HepG2 (cell line): ENCODE data around the gene COMMD7. TPM values are rescaled to one million over a fixed set of nuclear protein-coding genes. Genes with fewer than 3 reads are reported as not detected.

Source experiments
- CBFB ChIP-seq: sonication (generic); formaldehyde crosslinking; IDR thresholded peaks from 2 replicates; pipeline ENCODE4 v1.4.0; 2020; ENCODE audit warnings: missing genetic modification reagents
- ESRRA ChIP-seq: sonication (generic); formaldehyde crosslinking; IDR thresholded peaks from 2 replicates; pipeline ENCODE4 v1.5.1; 2020; ENCODE audit warnings: mild to moderate bottlenecking, low read depth, missing genetic modification reagents
- EZH2 ChIP-seq: conservative IDR thresholded peaks from 2 replicates; pipeline ENCODE4 v1.6.1; 2012; ENCODE audit warnings: mild to moderate bottlenecking, low read depth, low read length, moderate library complexity
- FOXP1 ChIP-seq, 2 experiments: fragments of 450-650 bp in 1 of 2; IDR thresholded peaks; 2 replicates each; pipeline ENCODE4 v1.6.1; 2017 to 2018; ENCODE audit warnings: antibody characterized with exemption in 1 of 2
- HOXA7 ChIP-seq: sonication (generic); formaldehyde crosslinking; IDR thresholded peaks from 2 replicates; pipeline ENCODE4 v1.8.1; 2022; ENCODE audit warnings: mild to moderate bottlenecking, missing genetic modification reagents, moderate library complexity
- KDM3A ChIP-seq: IDR thresholded peaks from 2 replicates; pipeline ENCODE4 v1.6.1; 2018; ENCODE audit warnings: low read depth, missing compliant biosample characterization
- MEF2D ChIP-seq: sonication (generic); formaldehyde crosslinking; IDR thresholded peaks from 2 replicates; pipeline ENCODE4 v1.5.1; 2020; ENCODE audit warnings: mild to moderate bottlenecking, missing genetic modification reagents
- NFE2 ChIP-seq: sonication (generic); formaldehyde crosslinking; IDR thresholded peaks from 2 replicates; pipeline ENCODE4 v1.4.0; 2020; ENCODE audit warnings: missing genetic modification reagents
- SALL1 ChIP-seq: sonication (generic); formaldehyde crosslinking; IDR thresholded peaks from 2 replicates; pipeline ENCODE4 v1.8.0; 2022; ENCODE audit warnings: mild to moderate bottlenecking, missing genetic modification reagents
- TP53 ChIP-seq: sonication (generic); formaldehyde crosslinking; conservative IDR thresholded peaks from 2 replicates; pipeline ENCODE4 v1.4.0; 2020; ENCODE audit warnings: missing genetic modification reagents
- YEATS4 ChIP-seq: sonication (generic); formaldehyde crosslinking; IDR thresholded peaks from 2 replicates; pipeline ENCODE4 v1.4.0; 2020; ENCODE audit warnings: missing genetic modification reagents, borderline replicate concordance
- ZFP90 ChIP-seq: sonication (generic); formaldehyde crosslinking; IDR thresholded peaks from 2 replicates; pipeline ENCODE4 v1.8.0; 2022; ENCODE audit warnings: missing genetic modification reagents, mild to moderate bottlenecking, inconsistent platforms, borderline replicate concordance
- ZKSCAN5 ChIP-seq: sonication (generic); formaldehyde crosslinking; IDR thresholded peaks from 2 replicates; pipeline ENCODE4 v1.5.1; 2020; ENCODE audit warnings: mild to moderate bottlenecking, missing genetic modification reagents
- ZNF317 ChIP-seq: sonication (generic); formaldehyde crosslinking; IDR thresholded peaks from 2 replicates; pipeline ENCODE4 v1.5.0; 2020; ENCODE audit warnings: mild to moderate bottlenecking, missing genetic modification reagents
- ZNF329 ChIP-seq: sonication (generic); formaldehyde crosslinking; IDR thresholded peaks from 2 replicates; pipeline ENCODE4 v1.9.0; 2021; ENCODE audit warnings: low read depth, mild to moderate bottlenecking, missing genetic modification reagents
- ZNF350 ChIP-seq: sonication (generic); formaldehyde crosslinking; IDR thresholded peaks from 2 replicates; pipeline ENCODE4 v1.4.0; 2020; ENCODE audit warnings: mild to moderate bottlenecking, low read depth, missing genetic modification reagents, borderline replicate concordance
- ZNF709 ChIP-seq: sonication (generic); formaldehyde crosslinking; IDR thresholded peaks from 2 replicates; pipeline ENCODE4 v1.5.0; 2020; ENCODE audit warnings: mild to moderate bottlenecking, missing genetic modification reagents
- polyA plus RNA-seq, 8 experiments: library from polyadenylated mRNA; depleted of rRNA in 3 of 8; stranded (reverse) in 7 of 8; unstranded in 1 of 8; fragments of >200 nt; fragmentation: Illumina TruSeq in 4 of 8; extraction: Trizol in 4 of 8; gene quantifications; 2 replicates each; pipeline versions ENCODE4 v1.2.1 to v1.2.3, GENCODE V29; 2011 to 2016; ENCODE audit warnings: low read depth in 4 of 8, missing spikeins in 1 of 8, mixed read lengths in 1 of 8; ENCODE audit not compliant: insufficient read depth in 1 of 8
- total RNA-seq, 5 experiments: library from RNA; depleted of rRNA; stranded (reverse); fragments of >200 nt; fragmentation: Illumina TruSeq; extraction: Trizol; gene quantifications; 2 replicates each; pipeline ENCODE4 v1.2.3, GENCODE V29; 2016; ENCODE audit warnings: low read depth in 1 of 5
- TF ChIP-seq, protein P1 (sequence below): IDR thresholded peaks from 2 replicates; pipeline ENCODE4 v1.6.1; 2016; ENCODE audit warnings: missing compliant biosample characterization, missing genetic modification reagents, borderline replicate concordance
- TF ChIP-seq, protein P2 (sequence below): sonication (generic); formaldehyde crosslinking; IDR thresholded peaks from 2 replicates; pipeline ENCODE4 v1.4.0; 2020; ENCODE audit warnings: missing genetic modification reagents
- TF ChIP-seq, protein P3 (sequence below): sonication (generic); formaldehyde crosslinking; IDR thresholded peaks from 2 replicates; pipeline ENCODE4 v1.5.1; 2020; ENCODE audit warnings: mild to moderate bottlenecking, missing genetic modification reagents, borderline replicate concordance
- TF ChIP-seq, protein P4 (sequence below): IDR thresholded peaks from 2 replicates; pipeline ENCODE4 v1.6.1; 2016; ENCODE audit warnings: mild to moderate bottlenecking
- TF ChIP-seq, protein P5 (sequence below): sonication (generic); formaldehyde crosslinking; IDR thresholded peaks from 2 replicates; pipeline ENCODE4 v1.9.0; 2021; ENCODE audit warnings: missing genetic modification reagents, mild to moderate bottlenecking, borderline replicate concordance

The COMMD7 gene
- total and polyA plus RNA-seq, 2 of the 13 experiments (the other 11 are each of a cell fraction or from before 2014, with no cell fraction given) = 42.1 to 53.3 TPM

DNA sequence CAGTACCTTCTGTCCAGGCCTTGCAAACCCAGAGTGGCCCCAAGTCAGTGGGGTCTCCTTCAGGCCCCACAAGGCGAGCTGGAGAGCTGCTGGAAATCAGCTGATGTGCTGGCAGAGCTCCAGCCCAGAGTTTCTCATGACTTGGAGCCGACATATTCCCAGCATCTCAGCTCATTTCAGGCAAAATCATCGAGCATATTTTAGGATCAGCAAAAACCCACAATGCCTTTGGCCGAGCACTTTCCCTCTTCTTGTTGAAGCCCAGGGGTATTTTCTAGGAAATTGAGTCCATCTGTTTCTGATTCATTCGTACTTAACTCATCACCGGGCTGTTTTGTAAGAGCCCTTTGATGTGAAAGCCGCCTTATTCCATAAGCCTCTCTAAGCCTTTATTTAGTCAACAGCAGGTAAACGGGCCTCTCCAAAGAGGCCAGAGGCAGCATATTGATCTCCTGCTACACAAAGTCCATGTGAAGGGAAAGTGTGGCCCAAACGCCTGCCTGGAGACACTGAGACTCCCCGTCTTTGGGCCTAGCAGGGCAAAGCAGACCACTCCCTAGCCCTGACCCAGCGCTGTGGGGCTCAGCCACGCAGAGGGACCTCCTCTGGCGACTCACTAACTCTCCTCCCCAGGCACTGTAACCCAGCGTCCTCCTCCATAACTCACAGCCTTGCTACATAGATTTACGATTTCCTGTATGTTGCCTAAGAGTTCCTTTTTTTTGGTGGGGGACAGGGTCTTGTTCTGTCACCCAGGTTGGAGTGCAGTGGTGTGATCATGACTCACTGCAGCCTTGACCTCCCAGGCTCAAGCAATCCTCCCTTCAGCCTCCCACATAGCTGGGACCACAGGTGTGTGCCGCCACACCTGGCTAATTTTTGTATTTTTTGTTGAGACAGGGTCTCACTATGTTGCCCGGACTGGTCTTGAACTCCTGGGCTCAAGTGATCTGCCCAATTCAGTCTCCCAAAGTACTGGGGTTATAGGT is 57.4 kb downstream of the COMMD7 start (continued):
- TF ChIP-seq ZNF350 (CRISPR knock-in tag) = peak; percentile 96
- TF ChIP-seq TP53 (CRISPR knock-in tag) = no peak
- TF ChIP-seq ESRRA (CRISPR knock-in tag) = peak; percentile 87
- no peak for TF ChIP-seq EZH2
- peak; percentile 89; the same call in 1 of the 2 replicates for TF ChIP-seq ZFP90
- peak; percentile 87 for TF ChIP-seq FOXP1 (IDR thresholded peaks at IDR 0.05)
- TF ChIP-seq FOXP1 (CRISPR knock-in tag; IDR thresholded peaks at IDR 0.05) = peak; percentile 98
- TF ChIP-seq, protein P1, sequence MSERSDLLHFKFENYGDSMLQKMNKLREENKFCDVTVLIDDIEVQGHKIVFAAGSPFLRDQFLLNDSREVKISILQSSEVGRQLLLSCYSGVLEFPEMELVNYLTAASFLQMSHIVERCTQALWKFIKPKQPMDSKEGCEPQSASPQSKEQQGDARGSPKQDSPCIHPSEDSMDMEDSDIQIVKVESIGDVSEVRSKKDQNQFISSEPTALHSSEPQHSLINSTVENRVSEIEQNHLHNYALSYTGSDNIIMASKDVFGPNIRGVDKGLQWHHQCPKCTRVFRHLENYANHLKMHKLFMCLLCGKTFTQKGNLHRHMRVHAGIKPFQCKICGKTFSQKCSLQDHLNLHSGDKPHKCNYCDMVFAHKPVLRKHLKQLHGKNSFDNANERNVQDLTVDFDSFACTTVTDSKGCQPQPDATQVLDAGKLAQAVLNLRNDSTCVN (CRISPR knock-in tag) = peak; percentile 64; the same call in 1 of the 2 replicates
- TF ChIP-seq ZNF329 (CRISPR knock-in tag) = no peak
- no peak for TF ChIP-seq ZKSCAN5 (CRISPR knock-in tag)
- TF ChIP-seq ZNF317 = peak; percentile 90
- TF ChIP-seq YEATS4 (CRISPR knock-in tag) = peak; percentile 92
- TF ChIP-seq, protein P2, sequence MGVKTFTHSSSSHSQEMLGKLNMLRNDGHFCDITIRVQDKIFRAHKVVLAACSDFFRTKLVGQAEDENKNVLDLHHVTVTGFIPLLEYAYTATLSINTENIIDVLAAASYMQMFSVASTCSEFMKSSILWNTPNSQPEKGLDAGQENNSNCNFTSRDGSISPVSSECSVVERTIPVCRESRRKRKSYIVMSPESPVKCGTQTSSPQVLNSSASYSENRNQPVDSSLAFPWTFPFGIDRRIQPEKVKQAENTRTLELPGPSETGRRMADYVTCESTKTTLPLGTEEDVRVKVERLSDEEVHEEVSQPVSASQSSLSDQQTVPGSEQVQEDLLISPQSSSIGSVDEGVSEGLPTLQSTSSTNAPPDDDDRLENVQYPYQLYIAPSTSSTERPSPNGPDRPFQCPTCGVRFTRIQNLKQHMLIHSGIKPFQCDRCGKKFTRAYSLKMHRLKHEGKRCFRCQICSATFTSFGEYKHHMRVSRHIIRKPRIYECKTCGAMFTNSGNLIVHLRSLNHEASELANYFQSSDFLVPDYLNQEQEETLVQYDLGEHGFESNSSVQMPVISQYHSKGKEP (CRISPR knock-in tag) = no peak
- TF ChIP-seq, protein P3, sequence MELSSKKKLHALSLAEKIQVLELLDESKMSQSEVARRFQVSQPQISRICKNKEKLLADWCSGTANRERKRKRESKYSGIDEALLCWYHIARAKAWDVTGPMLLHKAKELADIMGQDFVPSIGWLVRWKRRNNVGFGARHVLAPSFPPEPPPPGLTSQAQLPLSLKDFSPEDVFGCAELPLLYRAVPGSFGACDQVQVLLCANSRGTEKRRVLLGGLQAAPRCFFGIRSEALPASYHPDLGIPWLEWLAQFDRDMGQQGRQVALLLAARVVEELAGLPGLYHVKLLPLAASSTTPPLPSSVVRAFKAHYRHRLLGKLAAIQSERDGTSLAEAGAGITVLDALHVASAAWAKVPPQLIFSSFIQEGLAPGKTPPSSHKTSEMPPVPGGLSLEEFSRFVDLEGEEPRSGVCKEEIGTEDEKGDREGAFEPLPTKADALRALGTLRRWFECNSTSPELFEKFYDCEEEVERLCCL (CRISPR knock-in tag) = peak; percentile 90; the same call in 1 of the 2 replicates
- peak; percentile 99 for TF ChIP-seq MEF2D
- peak; percentile 99 for TF ChIP-seq SALL1
- TF ChIP-seq KDM3A (CRISPR knock-in tag) = peak; percentile 96
- no peak for TF ChIP-seq NFE2 (CRISPR knock-in tag)
- TF ChIP-seq ZNF709 (CRISPR knock-in tag) = no peak; the same call in 1 of the 2 replicates
- TF ChIP-seq HOXA7 (CRISPR knock-in tag) = no peak
- peak; percentile 82 for TF ChIP-seq CBFB
- TF ChIP-seq, protein P4, sequence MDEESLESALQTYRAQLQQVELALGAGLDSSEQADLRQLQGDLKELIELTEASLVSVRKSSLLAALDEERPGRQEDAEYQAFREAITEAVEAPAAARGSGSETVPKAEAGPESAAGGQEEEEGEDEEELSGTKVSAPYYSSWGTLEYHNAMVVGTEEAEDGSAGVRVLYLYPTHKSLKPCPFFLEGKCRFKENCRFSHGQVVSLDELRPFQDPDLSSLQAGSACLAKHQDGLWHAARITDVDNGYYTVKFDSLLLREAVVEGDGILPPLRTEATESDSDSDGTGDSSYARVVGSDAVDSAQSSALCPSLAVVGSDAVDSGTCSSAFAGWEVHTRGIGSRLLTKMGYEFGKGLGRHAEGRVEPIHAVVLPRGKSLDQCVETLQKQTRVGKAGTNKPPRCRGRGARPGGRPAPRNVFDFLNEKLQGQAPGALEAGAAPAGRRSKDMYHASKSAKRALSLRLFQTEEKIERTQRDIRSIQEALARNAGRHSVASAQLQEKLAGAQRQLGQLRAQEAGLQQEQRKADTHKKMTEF (CRISPR knock-in tag) = peak; percentile 100
- TF ChIP-seq, protein P5, sequence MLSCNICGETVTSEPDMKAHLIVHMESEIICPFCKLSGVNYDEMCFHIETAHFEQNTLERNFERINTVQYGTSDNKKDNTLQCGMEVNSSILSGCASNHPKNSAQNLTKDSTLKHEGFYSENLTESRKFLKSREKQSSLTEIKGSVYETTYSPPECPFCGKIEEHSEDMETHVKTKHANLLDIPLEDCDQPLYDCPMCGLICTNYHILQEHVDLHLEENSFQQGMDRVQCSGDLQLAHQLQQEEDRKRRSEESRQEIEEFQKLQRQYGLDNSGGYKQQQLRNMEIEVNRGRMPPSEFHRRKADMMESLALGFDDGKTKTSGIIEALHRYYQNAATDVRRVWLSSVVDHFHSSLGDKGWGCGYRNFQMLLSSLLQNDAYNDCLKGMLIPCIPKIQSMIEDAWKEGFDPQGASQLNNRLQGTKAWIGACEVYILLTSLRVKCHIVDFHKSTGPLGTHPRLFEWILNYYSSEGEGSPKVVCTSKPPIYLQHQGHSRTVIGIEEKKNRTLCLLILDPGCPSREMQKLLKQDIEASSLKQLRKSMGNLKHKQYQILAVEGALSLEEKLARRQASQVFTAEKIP (CRISPR knock-in tag) = no peak
